Endothelial cell of umbilical vein (primary cell): ENCODE data around the gene SH3TC1. TPM values are rescaled to one million over a fixed set of nuclear protein-coding genes. Genes with fewer than 3 reads are reported as not detected.

Experiments
- BruUV-seq: library from RNA; stranded (reverse); fragments of 400-500 nt; replicated peaks from 2 replicates; lab custom pipeline; 2021; lab: Mats Ljungman, UMichigan
- CTCF ChIA-PET: fragments of 300-600, 350-600 bp; sonication (Branson Sonifier 250); formaldehyde crosslinking; loops from one replicate; lab custom pipeline; 2021; ENCODE audit warnings: antibody characterized with exemption, inconsistent platforms; lab: Charles Lee
- POLR2A ChIA-PET: fragments of 300-600, 350-600 bp; sonication (Branson Sonifier 250); formaldehyde crosslinking; loops from one replicate; lab custom pipeline; 2021; ENCODE audit warnings: antibody characterized with exemption, inconsistent platforms; lab: Charles Lee
- DNase-seq: peaks from one replicate; pipeline ENCODE4 v3.0.0-alpha.2; 2011; ENCODE audit warnings: low read depth, low spot score
- FAIRE-seq: peaks from 2 replicates; lab custom pipeline; 2011; peaks lifted over from hg19 to GRCh38; lab: Jason Lieb, UNC
- H2AFZ ChIP-seq: 2 replicates; pipeline ENCODE4 v1.6.0; 2012; ENCODE audit warnings: low read depth, low read length, control low read depth, inconsistent platforms
- H3K27ac ChIP-seq: 2 replicates; pipeline ENCODE4 v1.5.1; 2011; ENCODE audit warnings: low read depth, mild to moderate bottlenecking, control low read depth, low read length, moderate library complexity; ENCODE audit not compliant: insufficient read depth
- H3K27me3 ChIP-seq, 2 experiments: 2 replicates each; pipeline versions ENCODE4 v1.6.0 to v1.6.1; 2011; ENCODE audit warnings: low read length in 2 of 2, mixed read lengths in 1 of 2; ENCODE audit not compliant: control insufficient read depth in 2 of 2, insufficient read depth in 2 of 2
- H3K36me3 ChIP-seq, 2 experiments: 2 replicates in 1 of 2; 3 replicates in 1 of 2; pipeline ENCODE4 v1.5.1; 2011; ENCODE audit warnings: low read length in 2 of 2, mild to moderate bottlenecking in 1 of 2, moderate library complexity in 1 of 2; ENCODE audit not compliant: control insufficient read depth in 2 of 2, insufficient read depth in 2 of 2; ENCODE audit errors: extremely low read depth in 1 of 2
- H3K4me1 ChIP-seq: 3 replicates; pipeline ENCODE4 v1.5.1; 2011; ENCODE audit warnings: mild to moderate bottlenecking, low read length; ENCODE audit not compliant: control insufficient read depth, insufficient read depth; ENCODE audit errors: extremely low read depth
- H3K4me2 ChIP-seq: 2 replicates; pipeline ENCODE4 v1.6.1; 2011; ENCODE audit warnings: low read length, control low read depth, mixed read lengths; ENCODE audit not compliant: insufficient read depth
- H3K4me3 ChIP-seq, 3 experiments: fragments of 200-600 bp in 1 of 3; sonication (generic), shearing (Covaris generic) in 1 of 3; replicated peaks in 1 of 3; 2 replicates each; pipeline ENCODE4 v1.5.1; 2011 to 2016; ENCODE audit warnings: control low read depth in 3 of 3, low read length in 3 of 3, mild to moderate bottlenecking in 2 of 3, inconsistent platforms in 1 of 3, low read depth in 1 of 3, moderate library complexity in 1 of 3; ENCODE audit not compliant: insufficient read depth in 1 of 3
- H3K79me2 ChIP-seq: 2 replicates; pipeline ENCODE4 v1.6.0; 2012; ENCODE audit warnings: low read length, inconsistent platforms; ENCODE audit not compliant: control insufficient read depth, insufficient read depth
- H3K9ac ChIP-seq: replicated peaks from 2 replicates; pipeline ENCODE3; 2011; ENCODE audit warnings: low read length, control low read depth; ENCODE audit not compliant: insufficient read depth; ENCODE audit errors: extremely low read depth
- H3K9me1 ChIP-seq: replicated peaks from 3 replicates; pipeline ENCODE4 v1.6.0; 2011; ENCODE audit warnings: mild to moderate bottlenecking, low read length; ENCODE audit not compliant: control insufficient read depth, insufficient read depth; ENCODE audit errors: extremely low read depth
- H3K9me3 ChIP-seq: replicated peaks from 2 replicates; pipeline ENCODE4 v1.5.1; 2012; ENCODE audit warnings: low read length, inconsistent platforms; ENCODE audit not compliant: control insufficient read depth, insufficient read depth
- H4K20me1 ChIP-seq: replicated peaks from 2 replicates; pipeline ENCODE3; 2011; ENCODE audit warnings: mild to moderate bottlenecking, low read length; ENCODE audit not compliant: control insufficient read depth, insufficient read depth; ENCODE audit errors: extremely low read depth
- EZH2 ChIP-seq: IDR thresholded peaks from 2 replicates; pipeline ENCODE4 v1.6.1; 2012; ENCODE audit warnings: borderline replicate concordance, low read depth, mild to moderate bottlenecking, moderate library complexity, low read length, inconsistent platforms; ENCODE audit not compliant: severe bottlenecking
- FOS ChIP-seq: IDR thresholded peaks from 2 replicates; pipeline ENCODE4 v1.6.1; 2011; ENCODE audit warnings: mild to moderate bottlenecking, low read length, moderate library complexity, borderline replicate concordance; ENCODE audit not compliant: insufficient read depth
- GATA2 ChIP-seq: IDR thresholded peaks from 2 replicates; pipeline ENCODE4 v1.7.0; 2011; ENCODE audit warnings: low read depth, mild to moderate bottlenecking, moderate library complexity, mixed read lengths, low read length; ENCODE audit not compliant: insufficient read length, insufficient read depth
- JUN ChIP-seq: IDR thresholded peaks from 2 replicates; pipeline ENCODE4 v1.6.1; 2011; ENCODE audit warnings: borderline replicate concordance, low read depth; ENCODE audit not compliant: insufficient read length, insufficient read depth
- MYC ChIP-seq: IDR thresholded peaks from one replicate; pipeline ENCODE4 v1.6.1; 2011; ENCODE audit warnings: mild to moderate bottlenecking, low read depth, low read length
- POLR2A ChIP-seq: IDR thresholded peaks from 2 replicates; pipeline ENCODE4 v1.6.1; 2012; ENCODE audit warnings: low read depth, mild to moderate bottlenecking, control low read depth, low read length
- POLR2AphosphoS5 ChIP-seq: IDR thresholded peaks from 2 replicates; pipeline ENCODE4 v1.6.1; 2012; ENCODE audit warnings: low read depth, mild to moderate bottlenecking, control low read depth, low read length, moderate library complexity; ENCODE audit not compliant: insufficient read depth
- dilution Hi-C: fragments of 300-500 bp; cut with MboI; formaldehyde crosslinking; loops from one replicate; pipeline ENCODE4 v1.15.0; 2019; ENCODE audit warnings: low sequenced_read_pairs; ENCODE audit not compliant: extremely low pct_ligation_motif_present
- intact Hi-C: fragments of 100-400 bp; cut with micrococcal nuclease; formaldehyde crosslinking; loops from one replicate; pipeline ENCODE4 v1.10.0; 2022
- polyA plus RNA-seq, 4 experiments: library from polyadenylated mRNA; depleted of rRNA in 3 of 4; stranded (reverse) in 3 of 4; unstranded in 1 of 4; fragments of >200 nt; gene quantifications; 2 replicates each; pipeline versions ENCODE4 v1.2.1 to v1.2.3, GENCODE V29; 2011 to 2012; ENCODE audit warnings: missing spikeins in 1 of 4
- total RNA-seq: library from RNA; stranded (reverse); gene quantifications from 2 replicates; pipeline ENCODE4 v1.2.3, GENCODE V29; 2021
- TF ChIP-seq, protein P1 (sequence below): IDR thresholded peaks from 2 replicates; pipeline ENCODE4 v1.6.1; 2011; ENCODE audit not compliant: insufficient read depth, insufficient read length
- TF ChIP-seq, protein P2 (sequence below), 2 donors: IDR thresholded peaks; 1 replicate in 1 of 2; 2 replicates in 1 of 2; pipeline ENCODE4 v1.5.1; 2011; ENCODE audit warnings: low read length in 2 of 2, mild to moderate bottlenecking in 2 of 2, moderate library complexity in 2 of 2, control low read depth in 1 of 2, inconsistent platforms in 1 of 2, low read depth in 1 of 2; ENCODE audit not compliant: insufficient read depth in 1 of 2; ENCODE audit errors: extremely low read depth in 1 of 2

Gene SH3TC1
- total and polyA plus RNA-seq, 2 donors (not counting 3 experiments of a cell fraction or from before 2014, with no cell fraction given) = 96.5 to 192 TPM

DNA sequence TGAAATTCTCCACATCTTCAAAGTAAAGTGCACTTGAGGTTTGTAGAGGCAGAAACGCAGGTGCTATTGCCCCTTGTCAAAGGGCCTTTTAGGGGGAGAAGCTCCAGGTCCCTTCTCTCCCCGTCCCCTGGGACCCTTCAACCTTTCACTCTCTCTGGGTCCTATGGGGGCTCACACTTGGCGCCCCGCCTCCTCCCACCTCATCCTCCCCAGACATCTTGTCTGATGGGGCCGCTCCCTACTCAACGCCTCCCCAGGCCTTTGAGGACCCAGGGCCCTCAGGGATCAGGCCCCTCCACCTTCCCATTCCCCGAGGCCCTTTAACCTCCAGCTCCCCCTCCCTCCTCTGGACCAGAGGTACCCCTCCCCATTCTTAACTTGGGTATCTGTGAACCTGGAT lies 69.1 kb downstream of the SH3TC1 start:
- intact Hi-C loops = loop anchor here (10.0 kb wide), 1 partner anchor 327 kb away; the partner anchor contains the start of gene CPZ
- POLR2A ChIA-PET = no interaction called here
- no TSS peak for BruUV-seq

More for the DNA sequence above, 69.1 kb downstream of the SH3TC1 start:
- FAIRE-seq = no peak
- no peak overlapping the region for H3K4me3 ChIP-seq
- H3K9me3 ChIP-seq = no peaks in the 10 kb centered on the region
- peaks cover 16% of the 10 kb centered on the region for H3K4me1 ChIP-seq
- no peaks in the 10 kb centered on the region for H3K36me3 ChIP-seq
- no peak overlapping the region for H2AFZ ChIP-seq
- H3K79me2 ChIP-seq = no peaks in the 10 kb centered on the region
- H3K27ac ChIP-seq = no peak overlapping the region
- CTCF ChIA-PET = interaction anchor here (1.0 to 6.4 kb wide), 17 partner anchors 11 to 142 kb away, joined by 4 to 242 read pairs (median 9); no protein-coding TSS in a partner anchor
- H3K9me1 ChIP-seq = no peaks in the 10 kb centered on the region
- no peak overlapping the region for H3K4me2 ChIP-seq
- TF ChIP-seq POLR2A = no peak
- TF ChIP-seq FOS = no peak
- no peak for TF ChIP-seq MYC
- TF ChIP-seq, protein P1, sequence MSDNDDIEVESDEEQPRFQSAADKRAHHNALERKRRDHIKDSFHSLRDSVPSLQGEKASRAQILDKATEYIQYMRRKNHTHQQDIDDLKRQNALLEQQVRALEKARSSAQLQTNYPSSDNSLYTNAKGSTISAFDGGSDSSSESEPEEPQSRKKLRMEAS = no peak
- TF ChIP-seq, protein P2, sequence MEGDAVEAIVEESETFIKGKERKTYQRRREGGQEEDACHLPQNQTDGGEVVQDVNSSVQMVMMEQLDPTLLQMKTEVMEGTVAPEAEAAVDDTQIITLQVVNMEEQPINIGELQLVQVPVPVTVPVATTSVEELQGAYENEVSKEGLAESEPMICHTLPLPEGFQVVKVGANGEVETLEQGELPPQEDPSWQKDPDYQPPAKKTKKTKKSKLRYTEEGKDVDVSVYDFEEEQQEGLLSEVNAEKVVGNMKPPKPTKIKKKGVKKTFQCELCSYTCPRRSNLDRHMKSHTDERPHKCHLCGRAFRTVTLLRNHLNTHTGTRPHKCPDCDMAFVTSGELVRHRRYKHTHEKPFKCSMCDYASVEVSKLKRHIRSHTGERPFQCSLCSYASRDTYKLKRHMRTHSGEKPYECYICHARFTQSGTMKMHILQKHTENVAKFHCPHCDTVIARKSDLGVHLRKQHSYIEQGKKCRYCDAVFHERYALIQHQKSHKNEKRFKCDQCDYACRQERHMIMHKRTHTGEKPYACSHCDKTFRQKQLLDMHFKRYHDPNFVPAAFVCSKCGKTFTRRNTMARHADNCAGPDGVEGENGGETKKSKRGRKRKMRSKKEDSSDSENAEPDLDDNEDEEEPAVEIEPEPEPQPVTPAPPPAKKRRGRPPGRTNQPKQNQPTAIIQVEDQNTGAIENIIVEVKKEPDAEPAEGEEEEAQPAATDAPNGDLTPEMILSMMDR (IDR thresholded peaks at IDR 0.05; ENCODE audit: extremely low read depth in 1 of 2, insufficient read depth in 1 of 2, low read depth in 1 of 2, low read length in 2 of 2) = no peak
- TF ChIP-seq EZH2 = no peak
- no peak for TF ChIP-seq JUN
- TF ChIP-seq GATA2 = no peak
- TF ChIP-seq POLR2AphosphoS5 = no peak
- no peaks in the 10 kb centered on the region for H4K20me1 ChIP-seq
- no peaks in the 10 kb centered on the region for H3K27me3 ChIP-seq
- no peak overlapping the region for H3K9ac ChIP-seq
- dilution Hi-C loops = no loop called here
- no peak for DNase-seq
